ENCODE results near the gene CLIC4. TPM values are rescaled to one million over a fixed set of nuclear protein-coding genes. Genes with fewer than 3 reads are reported as not detected.
"Not testable (repeated sequence)": the region's sequence is repeated elsewhere in the genome, so short reads cannot be mapped to it uniquely, and the experiment has no call there.

The CLIC4 gene
- total and polyA plus RNA-seq, 10 of the 15 experiments (the other 5 are each of a cell fraction or from before 2014, with no cell fraction given) = 20.4 to 107 (median 69.6) TPM

GRCh38 chr1:24733342-24733741 lies 11.9 kb upstream of the CLIC4 start:
- RAD21 ChIA-PET (ENCODE audit: unreplicated experiment) = interaction anchor here (0.6 to 5.4 kb wide), 17 partner anchors 12 to 342 kb away, joined by 3 to 77 read pairs (median 6); partner anchors contain the start of gene CLIC4
- Histone ChIP-seq H3K4me1 (ENCODE audit: control insufficient read depth, insufficient read depth, low read length) (peaks cover 41% of the 10 kb centered on the region), H3K27ac (ENCODE audit: control insufficient read depth, insufficient read depth) (peak overlapping the region; percentile 38)
- H3K36me3 ChIP-seq (ENCODE audit: control insufficient read depth in 2 of 2, insufficient read depth in 2 of 2, low read length in 1 of 2); in situ Hi-C loops (cut with MboI); H4K20me1 ChIP-seq (ENCODE audit: control insufficient read depth, insufficient read depth); H2AFZ ChIP-seq (ENCODE audit: control insufficient read depth, low read depth, low read length); H3K9ac ChIP-seq (ENCODE audit: control insufficient read depth, insufficient read depth, low read length); intact Hi-C loops (cut with micrococcal nuclease; ENCODE audit: unreplicated experiment); H3K27me3 ChIP-seq (replicated peaks in 1 of 2; ENCODE audit: control insufficient read depth in 2 of 2, insufficient read depth in 2 of 2, low read length in 1 of 2); BruUV-seq (replicated peaks); DNase-seq (ENCODE audit: low read depth, low spot score); H3K79me2 ChIP-seq (ENCODE audit: control insufficient read depth, insufficient read depth, low read length); H3K4me2 ChIP-seq (ENCODE audit: control insufficient read depth, insufficient read depth); H3K4me3 ChIP-seq; H3K9me3 ChIP-seq (replicated peaks; ENCODE audit: control insufficient read depth, insufficient read depth, low read length): not testable (repeated sequence)
- POLR2A ChIA-PET = interaction anchor here (0.6 to 6.4 kb wide), 16 partner anchors 13 to 160 kb away, joined by 3 to 72 read pairs (median 4); partner anchors contain the start of genes CLIC4 and SRRM1
- FAIRE-seq (peak; percentile 47), ATAC-seq (peak; percentile 92)
- SMC1A ChIA-PET (ENCODE audit: uncharacterized antibody, unreplicated experiment) = interaction anchor here (0.9 to 7.3 kb wide), 12 partner anchors 8 to 99 kb away, joined by 4 to 49 read pairs (median 7); partner anchors contain the start of gene CLIC4
- TF ChIP-seq MTA2 (IDR thresholded peaks at IDR 0.05; ENCODE audit: low read depth) = peak; percentile 70
- peak; percentile 32; the same call in 1 of the 2 replicates for TF ChIP-seq KDM1A (IDR thresholded peaks at IDR 0.05; ENCODE audit: borderline replicate concordance)
- TF ChIP-seq EED (IDR thresholded peaks at IDR 0.05; ENCODE audit: low read depth) = peak; percentile 25; the same call in 1 of the 2 replicates
- 0 out of 2 replicates have a peak, but pooled peaks have one; percentile 20 for TF ChIP-seq RAD51 (IDR thresholded peaks at IDR 0.05)
- peak; percentile 85 for TF ChIP-seq ATF7 (IDR thresholded peaks at IDR 0.05; ENCODE audit: low read depth)
- TF ChIP-seq, protein P1, sequence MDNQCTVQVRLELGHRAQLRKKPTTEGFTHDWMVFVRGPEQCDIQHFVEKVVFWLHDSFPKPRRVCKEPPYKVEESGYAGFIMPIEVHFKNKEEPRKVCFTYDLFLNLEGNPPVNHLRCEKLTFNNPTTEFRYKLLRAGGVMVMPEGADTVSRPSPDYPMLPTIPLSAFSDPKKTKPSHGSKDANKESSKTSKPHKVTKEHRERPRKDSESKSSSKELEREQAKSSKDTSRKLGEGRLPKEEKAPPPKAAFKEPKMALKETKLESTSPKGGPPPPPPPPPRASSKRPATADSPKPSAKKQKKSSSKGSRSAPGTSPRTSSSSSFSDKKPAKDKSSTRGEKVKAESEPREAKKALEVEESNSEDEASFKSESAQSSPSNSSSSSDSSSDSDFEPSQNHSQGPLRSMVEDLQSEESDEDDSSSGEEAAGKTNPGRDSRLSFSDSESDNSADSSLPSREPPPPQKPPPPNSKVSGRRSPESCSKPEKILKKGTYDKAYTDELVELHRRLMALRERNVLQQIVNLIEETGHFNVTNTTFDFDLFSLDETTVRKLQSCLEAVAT (IDR thresholded peaks at IDR 0.05) = peak; percentile 75; the same call in 1 of the 2 replicates
- TF ChIP-seq RELB (IDR thresholded peaks at IDR 0.05; ENCODE audit: low read depth) = peak; percentile 81; the same call in 1 of the 2 replicates
- TF ChIP-seq, protein P2, sequence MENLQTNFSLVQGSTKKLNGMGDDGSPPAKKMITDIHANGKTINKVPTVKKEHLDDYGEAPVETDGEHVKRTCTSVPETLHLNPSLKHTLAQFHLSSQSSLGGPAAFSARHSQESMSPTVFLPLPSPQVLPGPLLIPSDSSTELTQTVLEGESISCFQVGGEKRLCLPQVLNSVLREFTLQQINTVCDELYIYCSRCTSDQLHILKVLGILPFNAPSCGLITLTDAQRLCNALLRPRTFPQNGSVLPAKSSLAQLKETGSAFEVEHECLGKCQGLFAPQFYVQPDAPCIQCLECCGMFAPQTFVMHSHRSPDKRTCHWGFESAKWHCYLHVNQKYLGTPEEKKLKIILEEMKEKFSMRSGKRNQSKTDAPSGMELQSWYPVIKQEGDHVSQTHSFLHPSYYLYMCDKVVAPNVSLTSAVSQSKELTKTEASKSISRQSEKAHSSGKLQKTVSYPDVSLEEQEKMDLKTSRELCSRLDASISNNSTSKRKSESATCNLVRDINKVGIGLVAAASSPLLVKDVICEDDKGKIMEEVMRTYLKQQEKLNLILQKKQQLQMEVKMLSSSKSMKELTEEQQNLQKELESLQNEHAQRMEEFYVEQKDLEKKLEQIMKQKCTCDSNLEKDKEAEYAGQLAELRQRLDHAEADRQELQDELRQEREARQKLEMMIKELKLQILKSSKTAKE (IDR thresholded peaks at IDR 0.05; ENCODE audit: low read depth, poor library complexity, severe bottlenecking) = peak; percentile 60
- 0 out of 2 replicates have a peak, but pooled peaks have one; percentile 54 for TF ChIP-seq HDGF (IDR thresholded peaks at IDR 0.05)
- peak; percentile 59 to 84; a peak in 3 of 4 replicates for TF ChIP-seq IKZF2 (IDR thresholded peaks at IDR 0.05)
- peak in 1 of 2 experiments; percentile 25; a peak in 1 of 4 replicates for TF ChIP-seq BHLHE40 (IDR thresholded peaks at IDR 0.05; ENCODE audit: borderline replicate concordance in 1 of 2, low read depth in 2 of 2, low read length in 1 of 2)
- TF ChIP-seq ZNF207 (IDR thresholded peaks at IDR 0.05; ENCODE audit: borderline replicate concordance) = peak; percentile 57; the same call in 1 of the 2 replicates
- TF ChIP-seq ZNF217 (IDR thresholded peaks at IDR 0.05) = peak; percentile 88
- TF ChIP-seq MTA3 (IDR thresholded peaks at IDR 0.05; ENCODE audit: borderline replicate concordance, low read length) = peak; percentile 47; the same call in 1 of the 2 replicates
- peak; percentile 98 for TF ChIP-seq NBN (IDR thresholded peaks at IDR 0.05)
- peak; percentile 58; the same call in 1 of the 2 replicates for TF ChIP-seq DPF2 (IDR thresholded peaks at IDR 0.05)
- TF ChIP-seq ZNF24 (IDR thresholded peaks at IDR 0.05) = peak; percentile 65; the same call in 1 of the 2 replicates
- peak; percentile 48; the same call in 1 of the 2 replicates for TF ChIP-seq NFIC (IDR thresholded peaks at IDR 0.05; ENCODE audit: low read depth, low read length)
- TF ChIP-seq CHD4 (IDR thresholded peaks at IDR 0.05) = peak; percentile 87; the same call in 1 of the 2 replicates
- TF ChIP-seq RUNX3 (IDR thresholded peaks at IDR 0.05; ENCODE audit: low read length) = peak; percentile 72
- TF ChIP-seq ZNF384 (IDR thresholded peaks at IDR 0.05; ENCODE audit: borderline replicate concordance, low read depth, low read length) = peak; percentile 82
- WGBS (ENCODE audit: insufficient coverage, insufficient replicate concordance, low lambda C conversion rate, missing lambda C conversion rate) = 0% methylated on average over 7 of the region's 7 CpGs
- CTCF ChIA-PET = interaction anchor here (0.6 to 2.4 kb wide), 14 partner anchors 9 to 1714 kb away, joined by 3 to 24 read pairs (median 4); partner anchors contain the start of gene CLIC4
